ENCODE results near the gene IER3IP1.
"Not testable (repeated sequence)": the region's sequence is repeated elsewhere in the genome, so short reads cannot be mapped to it uniquely, and the experiment has no call there.

IER3IP1 gene

DNA sequence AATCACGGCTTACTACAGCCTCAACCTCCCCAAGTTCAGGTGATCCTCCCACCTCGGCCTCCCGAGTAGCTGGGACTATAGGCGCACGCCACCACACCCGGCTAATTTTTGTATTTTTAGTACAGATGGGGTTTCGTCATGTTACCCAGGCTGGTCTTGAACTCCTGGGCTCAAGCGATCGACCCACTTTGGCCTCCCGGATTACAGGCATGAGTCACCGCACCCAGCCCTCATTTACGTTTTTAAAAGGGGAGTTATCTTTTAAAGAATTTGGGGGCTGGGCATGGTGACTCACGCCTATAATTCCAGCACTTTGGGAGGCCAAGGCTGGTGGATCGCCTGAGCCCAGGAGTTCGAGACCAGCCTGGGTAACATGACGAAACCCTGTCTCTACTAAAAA is 17.8 kb downstream of the IER3IP1 start:
- FAIRE-seq: not testable (repeated sequence)

DNA sequence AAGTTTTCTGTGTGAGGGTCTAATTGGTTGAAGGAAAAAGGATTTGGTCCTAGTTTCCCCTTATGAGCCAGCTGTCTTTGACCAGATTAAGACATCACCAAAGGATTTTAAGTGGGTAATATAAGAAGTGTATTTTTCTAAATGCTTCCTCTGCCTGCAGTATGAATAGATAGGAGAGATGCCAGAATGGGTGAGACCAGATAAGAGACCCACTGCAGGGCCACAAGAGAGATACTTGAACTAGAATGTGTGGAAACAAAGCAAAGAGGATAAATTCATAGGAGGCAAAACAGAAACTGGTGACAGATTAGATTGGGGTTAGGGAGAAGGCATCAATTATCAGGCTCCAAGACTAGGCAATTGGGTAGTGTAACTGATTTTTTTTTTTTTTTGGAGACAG is 24.7 kb downstream of the IER3IP1 start:
- no peak for FAIRE-seq

DNA sequence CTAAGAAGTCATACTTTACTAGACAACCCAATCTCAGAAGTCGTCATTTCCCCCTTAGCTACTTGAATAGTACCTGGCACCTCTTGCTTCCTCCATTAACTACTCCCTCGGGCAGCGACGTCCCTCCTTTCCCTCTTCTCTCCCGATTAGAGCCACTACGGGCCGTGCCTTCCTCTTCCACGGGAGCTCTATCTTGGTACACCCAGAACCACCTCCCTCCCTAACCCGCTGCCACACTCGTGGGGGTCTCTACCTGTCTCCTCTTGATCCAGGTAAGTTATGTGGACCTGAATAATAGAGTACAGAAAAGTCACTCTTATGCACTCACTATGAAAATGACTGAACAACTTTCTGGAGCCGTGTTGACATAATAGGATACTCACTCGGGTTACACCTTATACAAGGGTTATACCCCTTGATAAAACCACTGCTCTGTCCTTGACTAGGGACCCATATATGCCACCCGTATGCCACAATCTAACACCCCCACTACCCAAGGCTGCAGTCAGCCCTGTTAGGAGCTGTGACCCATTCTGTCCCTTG is 25.3 kb downstream of the IER3IP1 start:
- FAIRE-seq: no peak

DNA sequence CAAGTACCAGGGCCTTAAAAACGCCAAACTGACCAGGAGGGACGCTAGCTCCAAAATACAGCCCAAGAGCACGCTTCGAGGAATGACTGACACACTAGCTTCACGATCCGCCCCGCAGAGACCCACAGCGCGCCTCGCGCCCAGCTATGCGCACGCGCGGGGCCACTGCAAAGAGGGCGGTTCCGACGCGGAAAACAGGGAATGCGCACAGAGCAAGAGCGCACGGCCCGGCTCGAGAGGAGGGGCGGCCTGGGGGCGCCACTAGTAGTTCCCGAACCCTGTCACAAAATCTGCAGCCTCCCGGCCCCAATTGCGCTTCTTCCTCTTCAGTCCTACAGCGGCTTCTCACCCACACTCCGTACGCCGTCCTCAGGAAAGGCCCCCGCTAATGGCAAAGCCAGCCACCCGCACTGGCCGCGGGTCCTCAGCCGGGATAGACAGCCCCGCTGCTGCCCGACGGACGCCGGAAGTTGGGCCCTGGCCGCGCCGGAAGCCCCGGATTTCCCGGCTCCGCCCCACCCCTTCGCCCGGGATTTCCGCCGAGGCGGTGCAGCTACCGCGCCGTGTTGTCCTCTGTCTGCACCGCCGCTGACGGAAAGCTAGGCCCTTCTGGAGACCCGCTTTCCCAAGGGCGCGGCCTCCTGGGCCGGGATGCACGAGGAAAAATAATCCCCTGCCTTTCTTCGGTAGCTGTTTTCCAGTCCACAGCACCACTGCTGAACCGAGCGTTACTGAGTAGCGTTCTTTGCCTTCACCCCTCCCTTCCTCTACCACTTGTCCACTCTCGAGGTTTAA is 25.9 kb downstream of the IER3IP1 start, which contains the start of gene HDHD2:
TSS of gene HDHD2 (minus strand) at position 472 of the 795 bp plus-strand sequence. CDS start 14,061 bp downstream, outside the sequence.
- no peak for FAIRE-seq

DNA sequence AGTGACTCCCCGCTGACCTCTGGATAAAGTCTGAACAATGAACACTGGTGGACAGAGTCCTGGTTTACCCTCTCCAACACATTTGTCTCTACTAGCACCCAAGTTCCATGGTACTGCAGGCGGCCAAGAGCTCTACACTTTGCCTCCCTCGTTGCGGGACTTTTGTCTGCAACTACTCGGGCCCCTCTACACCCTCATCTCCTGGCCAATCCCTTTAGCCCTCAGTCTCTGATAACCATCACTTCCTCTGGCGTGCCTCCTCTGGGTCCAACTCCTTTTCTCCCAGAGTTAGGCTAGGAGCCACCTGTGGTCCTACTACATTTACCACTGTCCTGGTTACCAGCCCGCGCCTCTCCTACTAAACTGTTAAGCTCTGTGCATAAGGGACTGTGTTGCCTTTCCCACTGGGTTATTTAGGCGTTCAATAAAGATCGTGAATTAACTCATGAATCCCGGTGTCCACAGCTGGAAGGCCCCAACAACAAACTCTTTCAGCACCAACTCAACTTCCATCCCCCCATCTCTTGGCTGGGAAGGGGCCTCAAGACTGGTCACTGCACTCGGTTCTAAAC is 26.6 kb downstream of the IER3IP1 start:
- no peak for FAIRE-seq

DNA sequence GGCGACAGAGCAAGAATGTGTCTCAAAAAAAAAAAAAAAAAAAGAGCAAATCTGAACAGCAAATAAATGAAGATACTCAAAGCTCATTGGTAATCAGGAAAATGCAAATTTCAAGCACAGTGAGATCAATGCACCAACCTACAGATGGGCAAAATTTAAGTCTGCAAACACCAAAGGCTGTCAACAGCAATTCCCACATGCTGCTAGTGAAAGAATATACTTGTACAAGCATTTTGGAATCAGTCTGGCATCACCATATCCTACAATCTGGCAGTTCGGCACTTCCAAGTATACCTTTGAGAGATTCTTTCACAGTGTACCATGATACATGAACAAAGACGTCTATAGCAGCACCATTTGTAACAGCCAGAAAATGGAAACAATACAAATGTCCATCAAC is 30.0 kb downstream of the IER3IP1 start:
- no peak for FAIRE-seq

DNA sequence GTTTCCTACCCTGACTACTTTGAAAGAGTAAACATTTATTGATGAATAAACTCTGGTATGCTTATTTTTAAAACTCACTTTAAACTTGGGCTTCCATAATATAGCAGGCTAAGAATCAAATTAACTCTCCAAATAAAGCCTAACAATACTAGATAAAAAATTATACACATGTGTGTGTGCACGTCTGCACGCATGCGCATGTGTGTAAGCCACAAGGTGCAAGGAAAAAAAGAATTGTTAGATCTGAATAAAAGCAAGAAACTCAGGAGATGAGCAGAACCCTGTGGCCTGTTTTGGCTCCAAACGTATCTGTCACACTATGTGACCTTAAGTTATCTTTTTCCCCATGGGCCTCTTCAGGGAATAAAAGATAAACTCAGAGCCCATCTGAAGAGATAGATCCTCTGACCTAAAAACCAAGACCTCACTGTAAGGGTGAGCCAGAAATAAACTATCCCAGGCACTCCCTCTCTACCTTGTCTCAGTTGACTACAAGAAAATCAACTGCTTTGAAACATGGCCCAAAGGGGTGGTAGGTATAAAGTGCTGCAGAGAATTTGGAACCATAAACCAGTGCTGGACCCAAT is 32.2 kb downstream of the IER3IP1 start:
- FAIRE-seq: no peak

DNA sequence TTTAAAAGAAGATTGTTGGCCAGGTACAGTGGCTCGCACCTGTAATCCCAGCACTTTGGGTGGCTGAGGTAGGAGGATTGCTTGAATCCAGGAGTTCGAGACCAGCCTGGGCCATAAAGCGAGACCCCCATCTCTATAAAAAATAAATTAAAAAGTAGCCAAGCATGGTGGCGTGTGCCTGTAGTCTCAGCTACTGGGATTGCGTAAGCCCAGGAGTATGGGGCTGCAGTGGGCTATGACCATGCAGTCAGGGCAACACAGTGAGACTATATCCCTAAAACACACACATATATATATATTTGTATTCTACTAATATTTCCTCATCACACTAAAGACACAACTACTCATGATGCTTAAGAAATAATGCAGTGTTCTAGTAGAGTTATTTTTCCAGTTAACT is 33.0 kb downstream of the IER3IP1 start:
- FAIRE-seq: no peak

DNA sequence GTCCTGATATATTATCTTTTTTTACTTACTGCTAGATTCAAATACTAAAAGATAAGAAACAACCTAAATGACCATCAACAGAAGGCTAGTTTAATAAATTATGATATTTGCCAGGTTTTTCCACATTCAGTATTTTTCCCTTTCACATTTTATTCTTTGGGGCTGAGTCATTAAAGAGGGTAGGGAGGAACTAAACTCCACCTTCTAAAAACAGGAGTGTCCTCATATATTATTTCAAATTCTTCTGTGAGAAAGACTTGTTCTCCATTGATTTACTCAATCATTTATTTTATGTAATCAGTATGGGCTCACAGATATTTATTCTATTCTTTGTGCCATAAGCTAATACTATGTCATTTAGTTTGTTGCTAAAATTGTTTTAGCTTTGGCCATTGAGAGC is 34.9 kb downstream of the IER3IP1 start:
- FAIRE-seq: no peak

DNA sequence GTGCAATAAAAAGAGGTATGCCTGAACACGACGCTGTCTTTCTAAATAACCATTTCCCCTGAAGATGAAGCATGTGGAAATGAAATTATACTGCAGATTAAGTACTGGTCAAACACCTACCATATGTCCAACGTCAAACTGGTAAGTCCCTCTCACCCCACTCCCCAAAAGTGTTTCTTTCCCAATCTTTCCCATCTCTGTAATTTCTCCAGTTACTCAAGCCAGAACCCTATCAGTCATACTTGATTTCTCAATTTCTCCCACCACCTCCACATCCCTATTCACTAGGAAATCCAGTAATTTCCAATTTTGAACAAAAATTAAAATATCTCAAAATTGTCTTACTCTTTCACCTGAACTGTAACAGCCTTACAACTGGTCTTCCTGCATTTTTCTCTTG is 55.0 kb downstream of the IER3IP1 start:
- FAIRE-seq: no peak

DNA sequence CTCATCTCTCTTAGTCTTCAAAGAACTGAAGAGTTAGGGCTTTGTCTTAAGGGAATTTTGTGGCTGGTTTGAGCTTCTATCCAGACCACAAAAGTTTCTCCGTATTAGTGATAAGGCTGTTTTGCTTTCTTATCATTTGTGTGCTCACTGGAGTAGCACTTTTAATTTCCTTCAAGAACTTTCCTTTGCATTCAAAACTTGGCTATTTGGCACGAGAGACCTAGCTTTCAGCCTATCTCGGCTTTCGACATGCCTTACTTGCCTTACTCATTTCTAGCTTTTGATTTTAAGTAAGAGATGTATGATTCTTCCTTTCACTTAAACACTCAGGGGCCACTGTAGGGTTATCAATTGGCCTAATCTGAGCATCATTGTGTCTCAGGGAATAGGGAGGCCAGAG is 55.7 kb downstream of the IER3IP1 start:
- no peak for FAIRE-seq

DNA sequence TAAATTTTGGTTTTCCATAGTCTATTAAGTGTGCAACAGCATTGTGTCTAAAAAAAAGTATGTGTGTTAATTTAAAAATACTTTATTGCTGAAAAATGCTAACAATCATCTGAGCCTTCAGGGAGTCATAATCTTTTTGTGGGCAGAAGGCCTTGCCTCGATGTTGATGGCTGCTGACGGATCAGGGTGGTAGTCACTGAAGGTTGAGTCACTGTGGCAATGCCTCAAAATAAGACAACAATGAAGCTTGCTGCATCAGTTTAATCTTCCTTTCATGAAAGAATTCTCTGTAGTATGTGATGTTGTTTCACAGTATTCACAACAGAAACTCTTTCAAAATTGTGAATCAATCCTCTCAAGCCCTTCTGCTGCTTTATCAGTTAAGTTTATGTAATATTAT is 57.2 kb downstream of the IER3IP1 start:
- FAIRE-seq: no peak

DNA sequence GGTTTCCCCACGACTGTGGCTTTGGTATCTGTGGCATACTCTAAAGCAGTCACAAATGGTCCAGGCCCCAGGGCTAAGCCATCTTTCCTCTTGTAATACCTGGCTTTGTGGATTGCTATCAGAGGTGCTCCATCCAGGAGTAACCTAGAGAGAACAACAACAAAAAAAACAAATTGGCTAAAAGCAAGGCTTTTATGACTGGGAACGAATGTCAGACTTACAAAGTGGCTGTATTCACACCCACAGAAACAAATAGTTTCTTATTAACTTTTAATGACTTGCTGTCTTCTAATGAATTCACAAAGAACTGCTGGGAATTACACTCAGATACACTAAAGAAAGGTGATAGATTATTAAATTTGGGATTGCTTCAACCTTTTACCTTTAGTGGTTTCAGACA is 61.0 kb downstream of the IER3IP1 start:
- no peak for FAIRE-seq

DNA sequence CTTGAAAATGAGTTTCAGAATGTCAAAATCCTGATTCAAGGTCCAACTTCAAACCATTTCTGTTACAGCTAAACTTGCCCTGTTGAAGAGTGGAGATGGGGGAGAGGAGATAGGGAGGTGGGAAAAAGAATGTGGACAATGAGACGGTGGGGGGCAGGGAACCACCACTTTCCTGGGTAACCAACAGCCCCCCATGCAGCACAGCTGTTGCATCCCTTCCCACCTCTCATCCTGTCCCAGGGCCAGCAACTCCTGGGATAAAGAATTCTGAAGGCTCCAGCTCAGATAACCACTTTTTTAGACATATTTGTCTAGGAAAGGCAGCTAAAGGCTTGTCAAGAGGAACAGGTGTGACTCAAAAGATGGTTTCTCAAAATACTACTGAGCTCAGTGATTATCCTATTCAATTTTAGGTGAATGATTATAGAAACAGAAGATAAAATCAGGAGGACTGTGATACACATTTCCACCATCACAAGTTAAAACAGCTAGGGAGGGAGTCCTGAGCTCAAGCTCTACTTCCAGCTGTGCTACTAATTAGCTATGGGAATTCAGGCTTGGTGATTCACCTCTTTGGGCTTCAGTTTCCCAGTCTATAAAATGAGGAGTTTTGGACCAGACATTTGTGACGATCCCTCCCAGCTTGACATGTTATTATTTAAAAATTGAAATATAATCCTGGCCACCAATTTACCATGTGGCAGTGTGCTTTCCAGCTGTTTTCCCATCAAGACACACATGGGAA is 62.2 kb downstream of the IER3IP1 start:
- no peak for FAIRE-seq

DNA sequence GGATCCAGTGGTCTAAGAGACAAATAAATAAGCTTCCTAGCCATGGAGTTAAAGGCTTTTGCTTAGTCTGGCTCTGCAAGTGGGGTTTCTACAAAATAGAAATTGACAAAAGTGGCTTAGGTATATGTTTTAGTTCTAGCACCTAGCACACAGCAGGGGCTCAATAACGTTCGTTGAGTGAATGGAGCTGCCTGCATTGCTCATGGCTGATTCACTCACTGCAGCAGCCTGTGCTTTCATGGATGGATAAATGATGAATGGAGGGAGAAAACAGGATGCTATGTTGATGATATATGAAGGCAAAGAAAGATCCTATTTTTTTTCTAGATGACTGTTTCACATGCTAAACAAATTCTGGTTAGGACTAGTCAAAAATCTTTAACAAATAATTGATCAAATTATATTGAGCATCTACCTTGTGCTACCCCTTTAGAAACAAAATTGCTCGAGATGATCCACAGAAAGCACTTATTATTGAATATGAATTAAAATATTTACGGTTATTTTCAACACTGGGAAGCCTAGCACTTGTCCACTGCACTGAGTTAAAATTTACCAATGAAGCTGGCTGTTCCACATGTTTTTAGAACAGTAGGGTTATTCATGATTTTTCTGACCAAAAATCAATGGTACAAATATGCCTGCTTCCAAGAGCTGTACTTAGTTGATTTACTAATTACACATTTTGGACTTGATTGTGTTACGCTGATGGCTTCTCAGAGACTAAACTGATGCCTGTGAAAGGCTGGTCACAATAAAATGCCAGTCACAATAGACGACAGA is 65.5 kb downstream of the IER3IP1 start:
- FAIRE-seq: no peak

DNA sequence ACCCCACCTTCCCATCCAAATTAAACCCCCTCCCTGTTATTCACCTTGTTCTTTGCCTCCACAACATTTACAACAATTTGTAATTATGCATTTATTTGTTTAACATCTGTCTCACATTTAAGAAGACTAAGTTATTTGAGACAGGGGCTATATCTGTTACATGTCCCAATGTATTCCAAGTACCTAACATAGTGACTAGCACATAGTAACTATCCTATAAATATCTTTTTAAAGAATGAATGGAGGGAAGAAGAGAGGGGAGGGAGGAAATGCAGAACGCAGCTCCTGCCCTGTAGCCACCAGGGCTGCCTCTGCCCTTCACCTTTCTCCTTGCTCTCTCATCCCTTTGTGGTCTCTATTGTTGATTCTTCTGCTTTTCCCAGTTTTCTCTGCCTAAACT is 66.4 kb downstream of the IER3IP1 start:
- no peak for FAIRE-seq

DNA sequence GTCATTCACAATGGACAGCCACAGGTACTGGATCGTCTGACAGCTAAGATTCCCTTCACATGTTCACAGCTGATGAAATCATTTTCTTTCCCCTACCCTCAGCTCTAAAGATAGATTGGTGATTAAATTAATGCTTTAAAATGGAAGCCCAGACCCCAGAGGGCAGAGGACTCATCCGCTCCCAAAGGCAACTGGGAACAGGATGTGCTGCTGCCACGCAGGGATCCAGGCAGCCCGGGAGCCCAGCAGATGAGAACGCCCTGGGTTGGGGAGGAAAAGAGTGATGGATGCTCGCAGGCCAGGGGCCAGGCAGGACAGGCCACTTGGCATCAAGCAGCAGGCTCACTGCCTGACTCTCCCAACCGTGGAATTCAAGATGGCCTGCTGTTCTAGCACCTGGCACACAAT is 67.2 kb downstream of the IER3IP1 start:
- no peak for FAIRE-seq

DNA sequence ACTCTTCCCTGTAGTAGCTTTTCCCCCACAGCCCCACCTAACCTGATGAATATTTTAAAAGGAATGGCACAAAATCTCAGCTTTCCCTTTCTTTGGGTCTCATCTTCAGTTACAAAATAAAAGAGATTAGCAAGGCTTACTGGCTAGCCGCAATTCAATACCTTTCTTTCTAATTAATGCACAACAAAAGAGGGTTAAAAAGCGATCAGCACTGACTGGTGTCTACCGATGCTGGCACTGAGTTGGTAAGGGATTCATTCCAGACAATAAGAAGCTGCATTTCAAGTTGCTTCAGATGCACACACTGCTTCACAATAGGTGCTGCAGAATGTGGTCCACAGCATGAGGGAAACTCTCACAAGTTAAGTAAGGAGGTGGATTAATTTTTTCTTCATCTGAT is 67.8 kb downstream of the IER3IP1 start:
- FAIRE-seq: no peak

Measured in TTC549 (cell line).